ENCODE measurements around the gene CDH13.

- no peak for TF ChIP-seq SMC3 (IDR thresholded peaks at IDR 0.05)
- TF ChIP-seq CTCF (IDR thresholded peaks at IDR 0.05), result no peak
Observed at GRCh38 chr16:82709987-82710386, 83.2 kb downstream of the CDH13 start.
